ENCODE measurements around the gene WWC2.

GRCh38 chr4:183299464-183299863 lies 200.4 kb downstream of the WWC2 start:
- TF ChIP-seq FOXP4 (CRISPR knock-in tag; IDR thresholded peaks at IDR 0.05) (no peak), USF2 (CRISPR knock-in tag; IDR thresholded peaks at IDR 0.05) (no peak)
- TF ChIP-seq, protein P1, sequence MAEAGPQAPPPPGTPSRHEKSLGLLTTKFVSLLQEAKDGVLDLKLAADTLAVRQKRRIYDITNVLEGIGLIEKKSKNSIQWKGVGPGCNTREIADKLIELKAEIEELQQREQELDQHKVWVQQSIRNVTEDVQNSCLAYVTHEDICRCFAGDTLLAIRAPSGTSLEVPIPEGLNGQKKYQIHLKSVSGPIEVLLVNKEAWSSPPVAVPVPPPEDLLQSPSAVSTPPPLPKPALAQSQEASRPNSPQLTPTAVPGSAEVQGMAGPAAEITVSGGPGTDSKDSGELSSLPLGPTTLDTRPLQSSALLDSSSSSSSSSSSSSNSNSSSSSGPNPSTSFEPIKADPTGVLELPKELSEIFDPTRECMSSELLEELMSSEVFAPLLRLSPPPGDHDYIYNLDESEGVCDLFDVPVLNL (CRISPR knock-in tag; IDR thresholded peaks at IDR 0.05; ENCODE audit: borderline replicate concordance, low read depth): no peak
- TF ChIP-seq, protein P2, sequence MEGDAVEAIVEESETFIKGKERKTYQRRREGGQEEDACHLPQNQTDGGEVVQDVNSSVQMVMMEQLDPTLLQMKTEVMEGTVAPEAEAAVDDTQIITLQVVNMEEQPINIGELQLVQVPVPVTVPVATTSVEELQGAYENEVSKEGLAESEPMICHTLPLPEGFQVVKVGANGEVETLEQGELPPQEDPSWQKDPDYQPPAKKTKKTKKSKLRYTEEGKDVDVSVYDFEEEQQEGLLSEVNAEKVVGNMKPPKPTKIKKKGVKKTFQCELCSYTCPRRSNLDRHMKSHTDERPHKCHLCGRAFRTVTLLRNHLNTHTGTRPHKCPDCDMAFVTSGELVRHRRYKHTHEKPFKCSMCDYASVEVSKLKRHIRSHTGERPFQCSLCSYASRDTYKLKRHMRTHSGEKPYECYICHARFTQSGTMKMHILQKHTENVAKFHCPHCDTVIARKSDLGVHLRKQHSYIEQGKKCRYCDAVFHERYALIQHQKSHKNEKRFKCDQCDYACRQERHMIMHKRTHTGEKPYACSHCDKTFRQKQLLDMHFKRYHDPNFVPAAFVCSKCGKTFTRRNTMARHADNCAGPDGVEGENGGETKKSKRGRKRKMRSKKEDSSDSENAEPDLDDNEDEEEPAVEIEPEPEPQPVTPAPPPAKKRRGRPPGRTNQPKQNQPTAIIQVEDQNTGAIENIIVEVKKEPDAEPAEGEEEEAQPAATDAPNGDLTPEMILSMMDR (IDR thresholded peaks at IDR 0.05): no peak
